Upper lobe of left lung (tissue), 6 donors: ENCODE measurements around the gene POLR2J. TPM values are rescaled to one million over a fixed set of nuclear protein-coding genes. Genes with fewer than 3 reads are reported as not detected.
"Not testable (repeated sequence)": the region's sequence is repeated elsewhere in the genome, so short reads cannot be mapped to it uniquely, and the experiment has no call there.

Experiments
- ATAC-seq, 2 donors: fragments of 200-7000 bp; cut with Tn5 transposase; one replicate each; pipeline ENCODE4 v1.9.1; 2022; ENCODE audit warnings: mild to moderate bottlenecking in 2 of 2, moderate library complexity in 2 of 2; ENCODE audit not compliant: low FRiP score in 2 of 2
- DNase-seq, 2 donors: peaks; one replicate each; pipeline ENCODE4 v3.0.0-alpha.2; 2019 to 2020
- H3K27ac ChIP-seq, 4 donors: fragments of 200-600 bp; sonication (generic); one replicate each; pipeline ENCODE4 v1.5.1; 2016 to 2019
- H3K27me3 ChIP-seq, 4 donors: fragments of 200-600 bp; sonication (generic); one replicate each; pipeline ENCODE4 v1.5.1; 2017 to 2019
- H3K36me3 ChIP-seq, 4 donors: fragments of 200-600 bp; sonication (generic); one replicate each; pipeline ENCODE4 v1.5.1; 2016 to 2019
- H3K4me1 ChIP-seq, 4 donors: fragments of 200-600 bp; sonication (generic); one replicate each; pipeline ENCODE4 v1.5.1; 2018 to 2019
- H3K4me3 ChIP-seq, 4 donors: fragments of 200-600 bp; sonication (generic); one replicate each; pipeline ENCODE4 v1.5.1; 2017 to 2019; ENCODE audit warnings: mild to moderate bottlenecking in 2 of 4, moderate library complexity in 1 of 4
- H3K9me3 ChIP-seq, 4 donors: fragments of 200-600 bp; sonication (generic); one replicate each; pipeline ENCODE4 v1.5.1; 2018 to 2019
- EP300 ChIP-seq, 4 donors: sonication (generic); formaldehyde crosslinking; IDR thresholded peaks; one replicate each; pipeline ENCODE4 v1.5.1; 2017; ENCODE audit warnings: antibody characterized with exemption in 4 of 4, control low read depth in 2 of 4
- POLR2A ChIP-seq, 4 donors: fragments of 450-650 bp; IDR thresholded peaks; one replicate each; pipeline ENCODE4 v1.5.1; 2016 to 2017; ENCODE audit warnings: antibody characterized with exemption in 4 of 4, mild to moderate bottlenecking in 2 of 4
- POLR2AphosphoS5 ChIP-seq, 2 donors: sonication (generic); formaldehyde crosslinking; IDR thresholded peaks; one replicate each; pipeline ENCODE4 v1.5.1; 2017; ENCODE audit warnings: antibody characterized with exemption in 2 of 2
- WGBS, 2 donors: methylation state at CpG; one replicate each; pipeline ENCODE4 v1.1.5; 2017 to 2018; 5-methylcytosine and 5-hydroxymethylcytosine counted together
- total RNA-seq, 6 donors: library from RNA; depleted of rRNA in 4 of 6; stranded (reverse); fragments of >200 nt in 4 of 6; gene quantifications; one replicate each; pipeline versions ENCODE4 v1.1.0 to v1.2.1, GENCODE V29; 2016 to 2021
- TF ChIP-seq, protein P1 (sequence below), 6 experiments: fragments of 450-650 bp in 4 of 6; fragments of 200-600 bp in 2 of 6; sonication (generic) in 2 of 6; IDR thresholded peaks; one replicate each; pipeline ENCODE4 v1.5.1; 2016 to 2019; ENCODE audit warnings: antibody characterized with exemption in 6 of 6
- donor health status: DM: no; HTN: no; CAD: no; lungs with moderate emphysema.
- donor health status: DM: no; HTN: yes; CAD: no; lungs with severe emphysema.

The POLR2J gene
- total RNA-seq, 6 donors from 2014 or later: 15.2 to 37.1 (median 26.6) TPM

DNA sequence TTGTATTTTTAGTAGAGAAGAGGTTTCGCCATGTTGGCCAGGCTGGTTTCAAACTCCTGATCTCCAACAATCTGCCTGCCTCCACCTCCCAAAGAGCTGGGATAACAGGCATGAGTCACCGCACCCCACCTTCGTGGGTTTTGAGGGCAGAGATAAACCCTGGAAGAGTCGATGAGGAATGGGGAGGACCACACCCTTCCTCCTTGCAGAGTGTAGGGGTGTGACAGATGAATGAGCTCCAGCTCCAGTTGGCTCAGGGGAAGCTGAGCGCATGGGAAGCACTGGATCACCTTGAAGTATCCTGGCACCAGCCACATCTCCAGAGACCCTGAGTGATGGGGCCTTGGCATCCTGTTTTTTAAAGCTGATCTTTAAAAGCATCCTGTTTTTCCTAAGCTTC lies 5.6 kb upstream of the POLR2J start:
- no CpG with 5 or more reads among the region's 5 CpGs for WGBS, 2 donors
- H3K4me1 ChIP-seq, ATAC-seq, H3K27ac ChIP-seq, H3K4me3 ChIP-seq, H3K27me3 ChIP-seq, H3K36me3 ChIP-seq, H3K9me3 ChIP-seq, DNase-seq: not testable (repeated sequence)

DNA sequence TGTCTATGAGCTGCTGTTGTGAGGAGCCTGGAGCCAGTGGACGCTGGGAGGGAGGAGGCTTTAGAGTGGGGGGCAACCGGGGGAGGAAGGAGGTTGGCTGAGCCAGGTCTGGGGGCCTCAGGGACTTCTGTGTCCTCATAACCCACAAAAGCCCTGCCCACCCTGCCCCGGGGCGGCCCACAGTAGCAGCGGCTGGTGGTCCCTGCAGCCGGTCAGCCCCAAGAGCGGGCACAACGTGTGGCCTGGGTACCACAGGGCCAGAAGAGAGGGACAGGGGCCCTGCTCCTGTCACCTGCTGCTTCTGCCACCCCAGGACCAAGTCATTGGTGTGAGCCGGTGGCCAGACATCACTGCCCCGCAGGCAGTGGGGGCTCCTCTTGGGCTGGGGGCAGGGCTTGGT lies 3.2 kb upstream of the POLR2J start:
- H3K4me3 ChIP-seq, H3K27ac ChIP-seq, ATAC-seq, H3K27me3 ChIP-seq, H3K36me3 ChIP-seq, H3K4me1 ChIP-seq, H3K9me3 ChIP-seq: not testable (repeated sequence)
- DNase-seq: peak; percentile 3 to 83
- WGBS, 2 donors: no CpG with 5 or more reads among the region's 10 CpGs

DNA sequence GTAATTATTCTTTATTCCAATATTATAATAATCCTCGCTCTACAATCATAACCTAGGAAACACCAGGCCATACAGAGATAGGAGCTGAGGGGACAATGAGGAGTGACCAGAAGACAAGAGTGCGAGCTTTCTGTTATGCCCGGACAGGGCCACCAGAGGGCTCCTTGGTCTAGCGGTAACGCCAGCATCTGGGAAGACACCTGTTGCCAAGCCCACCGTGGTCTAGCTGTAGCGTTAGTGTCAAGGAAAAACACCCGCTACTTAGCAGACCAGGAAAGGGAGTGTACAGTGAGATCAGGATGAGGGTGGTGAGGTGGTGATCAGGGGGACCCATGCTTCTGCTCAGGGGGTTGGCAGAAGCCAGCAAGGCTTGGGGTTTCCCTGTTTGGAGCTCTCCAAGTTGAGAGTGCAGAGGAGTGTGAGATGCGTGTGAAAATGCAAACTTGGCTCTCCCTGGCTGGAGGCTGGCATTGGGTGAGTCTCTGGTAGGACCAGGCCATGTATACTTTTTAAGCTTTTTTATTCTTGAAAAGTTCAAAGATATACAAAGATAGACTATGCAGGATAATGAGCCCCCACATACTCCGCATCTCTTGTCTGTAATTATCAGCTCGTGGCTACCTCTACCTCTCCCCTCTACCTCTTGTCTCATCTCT lies 1.4 kb upstream of the POLR2J start:
- not testable (repeated sequence) for H3K27ac ChIP-seq, H3K36me3 ChIP-seq, H3K4me3 ChIP-seq, H3K4me1 ChIP-seq, H3K27me3 ChIP-seq, H3K9me3 ChIP-seq
- WGBS, 2 donors: 5 to 10% methylated on average over 8 of the region's 11 CpGs
- TF ChIP-seq, protein P1, sequence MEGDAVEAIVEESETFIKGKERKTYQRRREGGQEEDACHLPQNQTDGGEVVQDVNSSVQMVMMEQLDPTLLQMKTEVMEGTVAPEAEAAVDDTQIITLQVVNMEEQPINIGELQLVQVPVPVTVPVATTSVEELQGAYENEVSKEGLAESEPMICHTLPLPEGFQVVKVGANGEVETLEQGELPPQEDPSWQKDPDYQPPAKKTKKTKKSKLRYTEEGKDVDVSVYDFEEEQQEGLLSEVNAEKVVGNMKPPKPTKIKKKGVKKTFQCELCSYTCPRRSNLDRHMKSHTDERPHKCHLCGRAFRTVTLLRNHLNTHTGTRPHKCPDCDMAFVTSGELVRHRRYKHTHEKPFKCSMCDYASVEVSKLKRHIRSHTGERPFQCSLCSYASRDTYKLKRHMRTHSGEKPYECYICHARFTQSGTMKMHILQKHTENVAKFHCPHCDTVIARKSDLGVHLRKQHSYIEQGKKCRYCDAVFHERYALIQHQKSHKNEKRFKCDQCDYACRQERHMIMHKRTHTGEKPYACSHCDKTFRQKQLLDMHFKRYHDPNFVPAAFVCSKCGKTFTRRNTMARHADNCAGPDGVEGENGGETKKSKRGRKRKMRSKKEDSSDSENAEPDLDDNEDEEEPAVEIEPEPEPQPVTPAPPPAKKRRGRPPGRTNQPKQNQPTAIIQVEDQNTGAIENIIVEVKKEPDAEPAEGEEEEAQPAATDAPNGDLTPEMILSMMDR (IDR thresholded peaks at IDR 0.05): peak; percentile 33 to 65 (median 41)
- peak in 1 of 2 donors; percentile 44 for DNase-seq
- peak in 1 of 2 donors; percentile 27 for ATAC-seq

- DNase-seq, H3K36me3 ChIP-seq, H3K27me3 ChIP-seq, H3K4me3 ChIP-seq, H3K27ac ChIP-seq, H3K9me3 ChIP-seq, H3K4me1 ChIP-seq: not testable (repeated sequence)
- WGBS, 2 donors: no CpG with 5 or more reads among the region's 10 CpGs
- ATAC-seq: peak in 1 of 2 donors; percentile 6
These were observed 475 bp upstream of the POLR2J start for GRCh38 chr7:102479209-102479584.

DNA sequence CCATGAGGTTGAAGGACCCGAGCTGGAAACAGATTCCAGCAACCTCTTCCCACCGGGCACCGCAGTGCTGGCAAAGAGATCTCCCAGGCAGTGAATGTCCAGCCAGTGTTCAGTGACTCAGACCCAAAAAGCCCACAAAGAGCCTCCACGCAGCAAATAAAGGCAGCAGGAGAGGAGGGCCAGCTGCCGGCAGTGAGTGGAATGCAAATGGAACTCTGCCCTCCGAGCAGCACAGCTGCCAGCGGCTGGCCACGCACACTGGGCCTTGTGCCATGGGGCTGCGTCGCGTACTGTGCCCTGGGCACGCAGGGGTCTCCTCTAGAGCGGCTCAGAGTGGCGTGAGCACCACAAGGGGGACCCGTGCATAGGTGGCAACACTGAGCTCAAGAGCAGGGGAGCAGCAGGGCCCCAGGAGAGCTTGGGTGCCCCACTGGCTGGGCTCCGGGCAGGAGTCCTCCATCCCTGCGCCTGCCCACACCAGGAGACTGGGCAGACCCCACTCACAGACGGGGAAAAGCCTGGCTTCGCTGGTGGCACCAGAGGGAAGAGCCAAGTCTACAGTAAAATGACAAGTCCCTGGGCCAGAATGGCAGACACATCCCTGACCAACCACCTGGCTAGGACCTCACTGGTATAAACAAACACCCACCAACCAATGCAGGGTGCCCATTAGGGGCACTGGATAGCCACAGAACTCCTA lies 3.8 kb downstream of the POLR2J start:
- not testable (repeated sequence) for H3K9me3 ChIP-seq, ATAC-seq, H3K4me3 ChIP-seq, H3K27me3 ChIP-seq, H3K27ac ChIP-seq, H3K4me1 ChIP-seq
- H3K36me3 ChIP-seq: peaks cover 13 to 39% (median 25%) of the 10 kb centered on the region in 4 donors
- DNase-seq: peak; percentile 19 to 81
- 80 to 87% methylated on average over 2 to 10 of the region's 19 CpGs for WGBS, 2 donors

- not testable (repeated sequence) for H3K4me1 ChIP-seq, H3K4me3 ChIP-seq, H3K9me3 ChIP-seq, H3K27ac ChIP-seq, ATAC-seq, H3K27me3 ChIP-seq
- H3K36me3 ChIP-seq: peaks cover 13 to 46% (median 28%) of the 10 kb centered on the region in 4 donors
- peak in 1 of 2 donors; percentile 38 for DNase-seq
- 86% methylated on average over 11 of the region's 14 CpGs; no CpG with 5 or more reads in 1 of the 2 donors for WGBS, 2 donors
These were observed 4.6 kb downstream of the POLR2J start for GRCh38 chr7:102474116-102474515.

DNA sequence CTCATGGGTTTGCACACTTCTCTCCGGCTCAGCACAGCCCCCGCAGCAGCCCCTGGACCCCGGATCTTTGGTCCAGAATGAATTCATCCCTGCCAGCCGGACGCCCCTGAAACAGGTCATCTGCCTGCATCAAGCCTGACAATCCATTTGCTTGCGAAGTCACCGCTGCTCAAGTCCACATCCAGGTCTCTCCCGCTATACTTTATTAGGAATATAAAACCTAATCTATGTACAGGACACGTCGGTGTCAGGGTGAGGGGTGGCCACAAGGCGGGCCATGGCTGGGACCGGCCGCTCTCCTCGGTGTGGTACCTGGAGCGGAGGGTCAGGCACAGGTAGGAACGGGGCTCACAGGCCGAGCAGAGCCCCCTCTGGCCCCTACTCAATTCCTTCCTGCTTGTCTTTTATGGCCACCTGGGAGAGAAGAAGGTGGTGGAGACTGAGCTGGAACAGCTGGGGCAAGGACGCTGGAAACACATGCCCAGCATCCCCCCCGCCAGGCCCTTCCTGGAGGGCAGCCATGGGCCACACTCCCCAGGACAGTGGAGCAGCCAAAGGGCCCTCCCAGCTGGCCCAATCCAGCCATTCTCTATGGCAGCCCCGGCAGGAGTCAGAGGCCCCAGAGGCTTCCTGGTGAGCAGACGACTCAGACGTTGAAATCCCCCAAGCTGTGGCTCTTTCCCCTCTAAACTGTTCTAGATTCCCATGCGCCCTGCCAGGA lies 5.3 kb downstream of the POLR2J start:
- DNase-seq (peak in 1 of 2 donors; percentile 56), ATAC-seq (no peak)
- Histone ChIP-seq H3K27me3 (no peaks in the 10 kb centered on the region), H3K9me3 (no peaks in the 10 kb centered on the region), H3K27ac (no peak overlapping the region), H3K36me3 (peaks cover 13 to 51% (median 32%) of the 10 kb centered on the region in 4 donors), H3K4me1 (peaks cover 0 to 5% (median 0%) of the 10 kb centered on the region in 4 donors), H3K4me3 (no peak overlapping the region)
- TF ChIP-seq, protein P1 (IDR thresholded peaks at IDR 0.05): no peak
- TF ChIP-seq EP300 (IDR thresholded peaks at IDR 0.05): no peak
- TF ChIP-seq POLR2AphosphoS5 (IDR thresholded peaks at IDR 0.05): no peak
- TF ChIP-seq POLR2A (IDR thresholded peaks at IDR 0.05): no peak
- WGBS, 2 donors: 84 to 87% methylated on average over 18 to 23 of the region's 23 CpGs
